Measurements from ENCODE around the gene MAJIN. TPM values are rescaled to one million over a fixed set of nuclear protein-coding genes. Genes with fewer than 3 reads are reported as not detected.

Gene MAJIN
- total and polyA plus RNA-seq, 9 of the 15 experiments (the other 6 are each of a cell fraction or from before 2014, with no cell fraction given), result 0.17 to 0.83 (median 0.24) TPM; not detected in 2

DNA sequence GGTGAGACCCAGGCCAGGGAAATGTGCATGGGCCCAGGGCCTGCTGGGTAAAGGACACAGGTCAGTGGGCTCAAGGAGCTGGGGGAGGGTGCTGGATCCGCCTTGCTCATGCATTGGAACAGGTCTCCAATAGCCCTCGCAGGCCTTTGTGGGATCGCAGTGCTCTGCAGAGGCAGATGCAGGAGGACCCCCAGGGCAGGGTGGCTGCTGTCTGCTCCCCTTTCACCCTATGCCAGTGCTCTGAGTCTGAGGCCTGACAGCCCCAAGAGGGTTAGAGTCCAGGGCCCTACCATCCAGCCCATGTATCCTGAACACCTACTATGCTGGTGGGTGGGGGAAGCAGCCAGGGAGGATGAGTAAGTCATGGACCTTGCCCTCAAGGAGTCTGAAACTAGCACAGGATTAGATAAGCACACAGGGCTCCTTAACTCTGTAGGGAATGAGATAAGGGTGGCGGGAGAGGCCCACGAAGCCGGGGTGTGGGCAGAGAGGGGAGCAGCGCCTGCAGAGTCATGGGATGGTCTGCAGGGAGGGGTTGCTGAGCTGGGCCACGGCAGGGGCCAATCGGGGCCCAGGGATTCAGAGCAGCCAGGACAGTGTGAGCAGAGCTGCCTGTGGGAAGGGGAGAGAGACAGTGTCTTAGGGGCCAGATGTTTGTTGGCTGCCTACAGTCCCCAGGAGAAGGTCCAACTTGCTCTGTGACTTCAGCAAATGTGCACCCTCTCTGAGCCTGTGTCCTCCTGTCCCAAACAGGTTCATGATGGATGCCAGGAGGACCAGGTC, 83.0 kb downstream of the MAJIN start (continued):
- TF ChIP-seq ZNF561 (CRISPR knock-in tag; conservative IDR thresholded peaks at IDR 0.05) (no peak), HNRNPK (IDR thresholded peaks at IDR 0.05; ENCODE audit: low read depth, low read length, poor library complexity, severe bottlenecking) (no peak), RBM34 (IDR thresholded peaks at IDR 0.05; ENCODE audit: borderline replicate concordance, insufficient read depth, low read length) (no peak), CCNT2 (IDR thresholded peaks at IDR 0.05; ENCODE audit: borderline replicate concordance, extremely low read depth, insufficient read length, low read depth, low read length) (peak; percentile 98), ZFPM2 (CRISPR knock-in tag; IDR thresholded peaks at IDR 0.05) (no peak), SIX5 (IDR thresholded peaks at IDR 0.05; ENCODE audit: borderline replicate concordance in 1 of 2, insufficient read depth in 1 of 2, low read depth in 1 of 2, low read length in 2 of 2) (no peak), MLLT1 (IDR thresholded peaks at IDR 0.05) (0 out of 4 replicates have a peak, but pooled peaks have one; percentile 34 to 49), MAFK (IDR thresholded peaks at IDR 0.05; ENCODE audit: low read length) (peak; percentile 45; the same call in 1 of the 2 replicates), TBP (optimal IDR thresholded peaks at IDR 0.05; ENCODE audit: low read depth, low read length) (no peak), ZBTB11 (CRISPR knock-in tag; IDR thresholded peaks at IDR 0.05) (peak in 1 of 3 experiments; percentile 74; a peak in 2 of 6 replicates), ZNF431 (CRISPR knock-in tag; IDR thresholded peaks at IDR 0.05) (no peak), PHF8 (IDR thresholded peaks at IDR 0.05; ENCODE audit: borderline replicate concordance, low read length) (no peak), ELF1 (tag; IDR thresholded peaks at IDR 0.05) (no peak), SIN3A (IDR thresholded peaks at IDR 0.05; ENCODE audit: borderline replicate concordance in 2 of 2, control insufficient read depth in 1 of 2, low read depth in 2 of 2, low read length in 2 of 2) (no peak), ZBTB12 (CRISPR knock-in tag; IDR thresholded peaks at IDR 0.05) (no peak), ESRRA (IDR thresholded peaks at IDR 0.05; ENCODE audit: borderline replicate concordance, low read depth) (peak; percentile 69; the same call in 1 of the 2 replicates)
- TF ChIP-seq, protein P1, sequence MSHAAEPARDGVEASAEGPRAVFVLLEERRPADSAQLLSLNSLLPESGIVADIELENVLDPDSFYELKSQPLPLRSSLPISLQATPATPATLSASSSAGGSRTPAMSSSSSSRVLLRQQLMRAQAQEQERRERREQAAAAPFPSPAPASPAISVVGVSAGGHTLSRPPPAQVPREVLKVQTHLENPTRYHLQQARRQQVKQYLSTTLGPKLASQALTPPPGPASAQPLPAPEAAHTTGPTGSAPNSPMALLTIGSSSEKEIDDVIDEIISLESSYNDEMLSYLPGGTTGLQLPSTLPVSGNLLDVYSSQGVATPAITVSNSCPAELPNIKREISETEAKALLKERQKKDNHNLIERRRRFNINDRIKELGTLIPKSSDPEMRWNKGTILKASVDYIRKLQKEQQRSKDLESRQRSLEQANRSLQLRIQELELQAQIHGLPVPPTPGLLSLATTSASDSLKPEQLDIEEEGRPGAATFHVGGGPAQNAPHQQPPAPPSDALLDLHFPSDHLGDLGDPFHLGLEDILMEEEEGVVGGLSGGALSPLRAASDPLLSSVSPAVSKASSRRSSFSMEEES (CRISPR knock-in tag; IDR thresholded peaks at IDR 0.05), result no peak

Data from K562 (cell line).